HK-2 (cell line): Measurements from ENCODE around the gene KDM5D.

Experiments used
- DNase-seq: peaks from one replicate; pipeline ENCODE4 v3.0.0-alpha.2; 2018; ENCODE audit not compliant: unreplicated experiment

Gene KDM5D

GRCh38 chrY:19744381-19745378 lies at the start of gene KDM5D:
Gene KDM5D, minus strand, starts transcription at chrY:19744726. Its CDS starts 192 bp downstream, at chrY:19744534.
- DNase-seq = peak; percentile 0

GRCh38 chrY:19768375-19768774 lies 23.8 kb upstream of the KDM5D start:
- DNase-seq = no peak

DNA sequence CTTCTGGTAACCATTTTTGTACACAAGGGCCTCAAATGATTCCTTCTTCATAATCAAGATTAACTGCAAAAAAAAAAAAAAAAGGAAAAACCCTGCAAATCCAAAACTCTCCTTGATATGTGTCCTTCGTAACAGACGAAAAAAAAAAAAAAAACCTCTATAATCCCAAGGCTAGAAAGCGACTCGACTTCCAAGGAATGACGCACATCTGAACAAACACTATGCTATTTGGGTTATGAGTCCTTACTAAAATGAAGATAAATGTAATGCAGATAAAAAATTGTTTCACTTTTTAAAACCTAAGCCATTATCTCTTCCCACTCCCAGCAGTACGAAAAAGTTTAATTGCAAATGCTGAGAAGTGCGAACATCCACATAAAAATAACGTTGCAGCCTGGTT lies 1.2 kb downstream of the KDM5D start:
- no peak for DNase-seq

- DNase-seq = no peak
These were observed 2.4 kb downstream of the KDM5D start for GRCh38 chrY:19742153-19742552.

DNA sequence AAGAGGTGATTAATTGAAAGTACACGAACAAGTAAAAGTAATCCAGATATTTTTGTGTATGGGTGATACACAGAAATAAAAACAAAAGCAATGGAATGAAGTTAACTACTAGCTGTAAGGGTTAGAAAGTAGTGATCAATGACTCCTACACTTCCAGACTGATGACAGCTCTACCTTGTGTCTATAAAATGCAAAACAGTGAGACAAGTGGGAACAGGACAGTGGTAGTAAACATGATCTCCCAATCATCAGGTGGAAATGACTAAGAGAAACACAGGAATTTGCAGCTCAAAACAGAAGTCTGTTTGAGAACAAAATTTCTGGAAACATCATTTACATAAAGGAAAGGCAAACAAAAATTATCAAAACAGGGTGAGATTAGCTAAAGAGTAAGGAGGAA lies 10.1 kb downstream of the KDM5D start:
- no peak for DNase-seq

DNA sequence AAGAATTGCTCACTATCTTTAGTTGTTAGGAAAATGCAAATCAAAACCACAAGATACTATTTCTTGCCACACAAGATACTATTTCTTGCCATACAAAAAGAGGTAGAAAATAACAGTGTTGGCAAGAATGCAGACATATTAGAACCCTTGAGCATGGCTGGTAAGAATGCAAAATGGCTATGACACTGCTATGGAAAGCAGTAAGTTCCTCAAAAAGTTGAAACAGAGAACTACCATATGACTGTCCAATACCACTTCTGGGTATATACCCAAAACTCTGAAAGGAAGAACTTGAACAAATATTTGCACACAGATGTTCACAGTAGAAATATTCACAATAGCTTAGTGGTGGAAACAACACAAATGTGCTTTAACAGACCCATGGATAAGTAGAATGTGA lies 26.6 kb downstream of the KDM5D start:
- DNase-seq = no peak

- no peak for DNase-seq
These were observed 27.4 kb downstream of the KDM5D start for GRCh38 chrY:19717146-19717545.

DNA sequence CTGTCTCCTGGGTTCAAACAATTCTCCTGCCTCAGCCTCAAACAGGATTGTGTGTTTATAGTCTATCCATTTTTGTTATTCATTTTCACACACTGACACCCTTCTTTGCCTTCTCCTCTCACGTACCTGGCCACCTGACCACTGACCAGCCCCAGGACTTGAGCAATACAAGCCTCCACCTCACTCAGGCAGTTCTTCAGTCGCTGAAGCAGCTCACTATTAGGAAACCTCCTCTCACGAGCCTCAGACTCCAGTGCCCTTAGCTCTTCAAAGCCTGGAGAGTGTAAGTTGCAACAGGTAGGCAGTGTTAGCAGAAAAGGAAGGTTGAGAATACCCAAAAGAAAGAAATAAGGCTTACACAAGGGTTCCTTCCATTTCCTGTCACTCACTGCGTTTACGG lies 29.3 kb downstream of the KDM5D start:
- no peak for DNase-seq

DNA sequence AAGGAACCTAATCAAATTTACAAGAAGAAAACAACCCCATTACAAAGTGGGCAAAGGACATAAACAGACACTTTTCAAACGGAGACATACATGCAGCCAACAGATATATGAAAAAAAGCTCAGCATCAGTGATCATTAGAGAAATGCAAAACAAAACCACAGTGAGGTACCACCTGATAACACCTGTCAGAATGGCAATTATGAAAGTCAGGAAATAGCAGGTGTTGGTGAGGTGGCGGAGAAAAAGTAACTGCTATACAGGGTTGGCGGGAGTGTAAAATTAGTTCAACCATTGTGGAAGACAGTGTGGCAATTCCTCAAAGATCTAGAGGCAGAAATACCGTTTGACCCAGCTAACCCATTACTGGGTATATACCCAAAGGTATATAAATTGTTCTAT lies 31.1 kb downstream of the KDM5D start:
- DNase-seq = no peak

DNA sequence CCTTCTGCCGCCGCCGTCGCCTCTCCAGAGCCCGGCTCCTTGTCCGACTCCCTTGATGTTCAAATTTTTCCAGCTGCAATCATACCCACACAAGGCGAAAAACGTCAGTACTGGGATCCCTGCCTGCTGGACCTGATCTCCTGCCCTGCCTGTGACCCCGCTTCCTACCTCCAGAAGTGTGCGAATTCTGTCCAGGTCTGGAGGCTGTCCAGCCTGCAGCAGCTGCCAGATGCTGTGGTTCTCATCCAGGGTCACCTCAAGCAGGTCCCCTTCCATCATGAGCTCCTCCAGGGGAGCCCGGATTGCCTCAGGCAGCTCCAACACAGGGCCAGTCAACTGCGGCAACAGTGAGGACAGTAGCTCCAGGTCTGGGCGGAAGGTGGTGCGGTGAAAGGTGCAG lies 38.3 kb downstream of the KDM5D start:
- no peak for DNase-seq

- DNase-seq = no peak
These were observed 46.0 kb downstream of the KDM5D start for GRCh38 chrY:19698495-19698894.

- DNase-seq = no peak
These were observed 63.7 kb downstream of the KDM5D start for GRCh38 chrY:19680821-19681220.
